ENCODE measurements around the gene OR56A5. TPM values are rescaled to one million over a fixed set of nuclear protein-coding genes. Genes with fewer than 3 reads are reported as not detected.

The OR56A5 gene
- total and polyA plus RNA-seq, 2 donors (not counting 3 experiments of a cell fraction or from before 2014, with no cell fraction given) = not detected

- dilution Hi-C loops (cut with MboI; ENCODE audit: extremely low pct_ligation_motif_present, low sequenced_read_pairs) = no loop called here
- FAIRE-seq = no peak
- TF ChIP-seq MAX (IDR thresholded peaks at IDR 0.05; ENCODE audit: insufficient read depth, insufficient read length) (no peak), POLR2AphosphoS5 (IDR thresholded peaks at IDR 0.05; ENCODE audit: insufficient read depth, low read depth, low read length) (no peak), GATA2 (IDR thresholded peaks at IDR 0.05; ENCODE audit: insufficient read depth, insufficient read length, low read depth, low read length) (no peak), JUN (IDR thresholded peaks at IDR 0.05; ENCODE audit: borderline replicate concordance, insufficient read depth, insufficient read length, low read depth) (no peak), EZH2 (IDR thresholded peaks at IDR 0.05; ENCODE audit: borderline replicate concordance, low read depth, low read length, severe bottlenecking) (no peak), POLR2A (IDR thresholded peaks at IDR 0.05; ENCODE audit: low read depth, low read length) (no peak)
- DNase-seq (ENCODE audit: low read depth, low spot score) = no peak
- ChIA-PET CTCF (no interaction called here), POLR2A (no interaction called here)
- Histone ChIP-seq H4K20me1 (replicated peaks; ENCODE audit: control insufficient read depth, extremely low read depth, insufficient read depth, low read length) (no peaks in the 10 kb centered on the region), H3K27ac (ENCODE audit: insufficient read depth, low read depth, low read length) (no peak within 1 kb of the TSS), H3K79me2 (ENCODE audit: control insufficient read depth, insufficient read depth, low read length) (no peaks in the 10 kb centered on the region), H3K4me2 (ENCODE audit: insufficient read depth, low read length) (no peak within 1 kb of the TSS), H3K27me3 (ENCODE audit: control insufficient read depth in 2 of 2, insufficient read depth in 2 of 2, low read length in 2 of 2) (no peaks in the 10 kb centered on the region), H3K36me3 (ENCODE audit: control insufficient read depth in 2 of 2, extremely low read depth in 1 of 2, insufficient read depth in 2 of 2, low read length in 2 of 2) (no peaks in the 10 kb centered on the region), H3K4me3 (replicated peaks in 1 of 3; ENCODE audit: insufficient read depth in 1 of 3, low read depth in 1 of 3, low read length in 3 of 3) (no peak within 1 kb of the TSS), H3K9me1 (replicated peaks; ENCODE audit: control insufficient read depth, extremely low read depth, insufficient read depth, low read length) (no peaks in the 10 kb centered on the region), H2AFZ (ENCODE audit: low read depth, low read length) (no peak within 1 kb of the TSS), H3K4me1 (ENCODE audit: control insufficient read depth, extremely low read depth, insufficient read depth, low read length) (no peaks in the 10 kb centered on the region), H3K9me3 (replicated peaks; ENCODE audit: control insufficient read depth, insufficient read depth, low read length) (no peaks in the 10 kb centered on the region), H3K9ac (replicated peaks; ENCODE audit: extremely low read depth, insufficient read depth, low read length) (no peak within 1 kb of the TSS)
- no TSS peak for BruUV-seq (replicated peaks)
- intact Hi-C loops (cut with micrococcal nuclease) = no loop called here
Observed at GRCh38 chr11:5941951-5942350, 26.3 kb downstream of the OR56A5 start, which contains the start of gene OR56A3. OR56A3 (plus strand) TSS chr11:5942251; CDS start chr11:5947347, 5,096 bp downstream.

GRCh38 chr11:5940748-5941147 is 27.5 kb downstream of the OR56A5 start:
- Histone ChIP-seq H4K20me1 (replicated peaks; ENCODE audit: control insufficient read depth, extremely low read depth, insufficient read depth, low read length) (no peaks in the 10 kb centered on the region), H3K79me2 (ENCODE audit: control insufficient read depth, insufficient read depth, low read length) (no peaks in the 10 kb centered on the region), H3K4me3 (replicated peaks in 1 of 3; ENCODE audit: insufficient read depth in 1 of 3, low read depth in 1 of 3, low read length in 3 of 3) (no peak overlapping the region), H3K4me1 (ENCODE audit: control insufficient read depth, extremely low read depth, insufficient read depth, low read length) (no peaks in the 10 kb centered on the region), H3K27ac (ENCODE audit: insufficient read depth, low read depth, low read length) (no peak overlapping the region), H3K4me2 (ENCODE audit: insufficient read depth, low read length) (no peak overlapping the region), H3K36me3 (ENCODE audit: control insufficient read depth in 2 of 2, extremely low read depth in 1 of 2, insufficient read depth in 2 of 2, low read length in 2 of 2) (no peaks in the 10 kb centered on the region), H3K9me1 (replicated peaks; ENCODE audit: control insufficient read depth, extremely low read depth, insufficient read depth, low read length) (no peaks in the 10 kb centered on the region), H3K9me3 (replicated peaks; ENCODE audit: control insufficient read depth, insufficient read depth, low read length) (no peaks in the 10 kb centered on the region), H3K27me3 (ENCODE audit: control insufficient read depth in 2 of 2, insufficient read depth in 2 of 2, low read length in 2 of 2) (no peaks in the 10 kb centered on the region), H3K9ac (replicated peaks; ENCODE audit: extremely low read depth, insufficient read depth, low read length) (no peak overlapping the region), H2AFZ (ENCODE audit: low read depth, low read length) (no peak overlapping the region)
- no TSS peak for BruUV-seq (replicated peaks)
- POLR2A ChIA-PET = no interaction called here
- dilution Hi-C loops (cut with MboI; ENCODE audit: extremely low pct_ligation_motif_present, low sequenced_read_pairs) (no loop called here), intact Hi-C loops (cut with micrococcal nuclease) (no loop called here)
- FAIRE-seq = no peak
- no peak for DNase-seq (ENCODE audit: low read depth, low spot score)
- CTCF ChIA-PET = interaction anchor here (0.8 kb wide), 1 partner anchor 14 kb away, joined by 3 read pairs; no protein-coding TSS in a partner anchor
- TF ChIP-seq POLR2AphosphoS5 (IDR thresholded peaks at IDR 0.05; ENCODE audit: insufficient read depth, low read depth, low read length) (no peak), POLR2A (IDR thresholded peaks at IDR 0.05; ENCODE audit: low read depth, low read length) (no peak), FOS (IDR thresholded peaks at IDR 0.05; ENCODE audit: borderline replicate concordance, insufficient read depth, low read length) (no peak), JUN (IDR thresholded peaks at IDR 0.05; ENCODE audit: borderline replicate concordance, insufficient read depth, insufficient read length, low read depth) (no peak), GATA2 (IDR thresholded peaks at IDR 0.05; ENCODE audit: insufficient read depth, insufficient read length, low read depth, low read length) (no peak), EZH2 (IDR thresholded peaks at IDR 0.05; ENCODE audit: borderline replicate concordance, low read depth, low read length, severe bottlenecking) (no peak), CTCF (IDR thresholded peaks at IDR 0.05; ENCODE audit: extremely low read depth in 1 of 2, insufficient read depth in 1 of 2, low read depth in 1 of 2, low read length in 2 of 2) (no peak), MYC (IDR thresholded peaks at IDR 0.05; ENCODE audit: low read depth, low read length) (no peak), MAX (IDR thresholded peaks at IDR 0.05; ENCODE audit: insufficient read depth, insufficient read length) (no peak)

Data from endothelial cell of umbilical vein (primary cell).